Astrocyte (in vitro differentiated cells and primary cell): ENCODE results near the gene GJD3. TPM values are rescaled to one million over a fixed set of nuclear protein-coding genes. Genes with fewer than 3 reads are reported as not detected.
"Not testable (repeated sequence)": the region's sequence is repeated elsewhere in the genome, so short reads cannot be mapped to it uniquely, and the experiment has no call there.

ENCODE experiments used
- DNase-seq: peaks from one replicate; pipeline ENCODE4 v3.0.0-alpha.2; 2010; ENCODE audit warnings: low read depth
- FAIRE-seq: peaks from 2 replicates; lab custom pipeline; 2011; peaks lifted over from hg19 to GRCh38; lab: Jason Lieb, UNC
- H2AFZ ChIP-seq: 2 replicates; pipeline ENCODE4 v1.6.0; 2012; ENCODE audit warnings: low read depth, low read length, inconsistent platforms
- H3K27ac ChIP-seq: 2 replicates; pipeline ENCODE4 v1.5.1; 2011; ENCODE audit warnings: low read depth, low read length, inconsistent platforms
- H3K27me3 ChIP-seq: 2 replicates; pipeline ENCODE4 v1.6.0; 2011; ENCODE audit warnings: low read length, inconsistent platforms; ENCODE audit not compliant: insufficient read depth
- H3K36me3 ChIP-seq: 2 replicates; pipeline ENCODE4 v1.5.1; 2011; ENCODE audit warnings: low read length, inconsistent platforms; ENCODE audit not compliant: insufficient read depth
- H3K4me1 ChIP-seq: 2 replicates; pipeline ENCODE4 v1.5.1; 2011; ENCODE audit warnings: low read length, inconsistent platforms; ENCODE audit not compliant: insufficient read depth
- H3K4me2 ChIP-seq: 2 replicates; pipeline ENCODE4 v1.6.0; 2012; ENCODE audit warnings: low read length, inconsistent platforms
- H3K4me3 ChIP-seq: 2 replicates; pipeline ENCODE4 v1.5.1; 2011; ENCODE audit warnings: low read depth, mild to moderate bottlenecking, low read length, inconsistent platforms; ENCODE audit not compliant: insufficient read depth
- H3K79me2 ChIP-seq: 2 replicates; pipeline ENCODE4 v1.6.0; 2012; ENCODE audit warnings: mild to moderate bottlenecking, low read length, inconsistent platforms; ENCODE audit not compliant: insufficient read depth
- H3K9ac ChIP-seq: 2 replicates; pipeline ENCODE4 v1.6.0; 2012; ENCODE audit warnings: mild to moderate bottlenecking, low read length, inconsistent platforms
- H3K9me3 ChIP-seq: 2 replicates; pipeline ENCODE4 v1.5.1; 2012; ENCODE audit warnings: low read depth, mild to moderate bottlenecking, low read length, inconsistent platforms; ENCODE audit not compliant: insufficient read depth
- H4K20me1 ChIP-seq: 2 replicates; pipeline ENCODE4 v1.6.0; 2012; ENCODE audit warnings: low read length, inconsistent platforms; ENCODE audit not compliant: insufficient read depth
- H3K27ac Mint-ChIP-seq: one replicate; pipeline ENCODE4 v1.8.0; 2021; ENCODE audit warnings: mild to moderate bottlenecking, mixed read lengths; ENCODE audit not compliant: unreplicated experiment
- H3K27me3 Mint-ChIP-seq: one replicate; pipeline ENCODE4 v1.8.0; 2021; ENCODE audit warnings: low read depth, mixed read lengths; ENCODE audit not compliant: unreplicated experiment
- H3K36me3 Mint-ChIP-seq: one replicate; pipeline ENCODE4 v1.8.0; 2021; ENCODE audit warnings: low read depth, mixed read lengths; ENCODE audit not compliant: unreplicated experiment
- H3K4me1 Mint-ChIP-seq: one replicate; pipeline ENCODE4 v1.8.0; 2021; ENCODE audit warnings: low read depth, mixed read lengths; ENCODE audit not compliant: unreplicated experiment
- H3K4me3 Mint-ChIP-seq: one replicate; pipeline ENCODE4 v1.8.0; 2021; ENCODE audit warnings: mild to moderate bottlenecking, moderate library complexity, mixed read lengths; ENCODE audit not compliant: unreplicated experiment
- H3K9me3 Mint-ChIP-seq: one replicate; pipeline ENCODE4 v1.8.0; 2021; ENCODE audit warnings: mild to moderate bottlenecking, mixed read lengths; ENCODE audit not compliant: unreplicated experiment
- CTCF ChIP-seq: IDR thresholded peaks from 2 replicates; pipeline ENCODE4 v1.5.1; 2011; ENCODE audit warnings: low read depth, mild to moderate bottlenecking, inconsistent platforms, low read length, moderate library complexity; ENCODE audit not compliant: insufficient read depth
- EZH2 ChIP-seq: IDR thresholded peaks from 2 replicates; pipeline ENCODE4 v1.6.1; 2012; ENCODE audit warnings: mild to moderate bottlenecking, low read length, inconsistent platforms; ENCODE audit not compliant: insufficient read depth
- total RNA-seq: library from RNA; stranded (reverse); gene quantifications from 2 replicates; pipeline ENCODE4 v1.2.1, GENCODE V29; 2021

The GJD3 gene
- total RNA-seq, 1 donor from 2014 or later, result 0.43 TPM

- H3K9ac ChIP-seq, result no peak overlapping the region
- no peak for FAIRE-seq
- H3K4me3 Mint-ChIP-seq, result no peak overlapping the region
- H3K27me3 ChIP-seq, result no peaks in the 10 kb centered on the region
- no peaks in the 10 kb centered on the region for H3K4me1 Mint-ChIP-seq
- no peak for TF ChIP-seq CTCF
- no peak for TF ChIP-seq EZH2
- H3K79me2 ChIP-seq, result peaks cover 29% of the 10 kb centered on the region
- H2AFZ ChIP-seq, result no peak overlapping the region
- H3K36me3 ChIP-seq, result peaks cover 30% of the 10 kb centered on the region
- DNase-seq, result no peak
- no peak overlapping the region for H3K27ac ChIP-seq
- H3K36me3 Mint-ChIP-seq, result no peaks in the 10 kb centered on the region
- H3K9me3 Mint-ChIP-seq, result no peaks in the 10 kb centered on the region
- no peaks in the 10 kb centered on the region for H3K9me3 ChIP-seq
- H3K4me3 ChIP-seq, result no peak overlapping the region
- no peak overlapping the region for H3K4me2 ChIP-seq
- H3K27me3 Mint-ChIP-seq, result no peaks in the 10 kb centered on the region
- H3K27ac Mint-ChIP-seq, result no peak overlapping the region
- peaks cover 8% of the 10 kb centered on the region for H3K4me1 ChIP-seq
- H4K20me1 ChIP-seq, result no peaks in the 10 kb centered on the region
These were observed 47.3 kb upstream of the GJD3 start for GRCh38 chr17:40411821-40412220.

DNA sequence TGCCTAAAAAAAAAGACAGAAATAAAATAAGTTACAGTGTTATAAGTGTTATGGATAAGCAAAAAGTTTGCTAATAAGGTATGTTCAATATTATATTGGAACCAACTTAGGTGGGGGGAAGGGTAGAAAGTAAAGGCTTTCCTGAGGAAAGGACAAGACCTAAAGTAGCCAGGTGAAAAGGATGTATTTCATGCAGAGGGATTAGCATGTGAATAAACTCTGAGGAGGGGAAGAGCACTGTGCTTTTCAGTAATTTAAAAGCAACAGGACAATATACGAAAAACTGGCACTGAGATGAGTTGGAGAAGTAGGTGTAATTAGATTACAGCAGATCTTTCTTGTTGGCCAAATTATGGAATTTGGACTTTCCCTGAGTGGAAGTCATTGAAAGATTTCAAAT, 45.5 kb upstream of the GJD3 start:
- H3K27ac ChIP-seq, result no peak overlapping the region
- no peak overlapping the region for H2AFZ ChIP-seq
- Mint-ChIP-seq H3K27me3 (no peaks in the 10 kb centered on the region), H3K4me1 (no peaks in the 10 kb centered on the region), H3K4me3 (no peak overlapping the region), H3K36me3 (no peaks in the 10 kb centered on the region), H3K9me3 (no peaks in the 10 kb centered on the region), H3K27ac (no peak overlapping the region)
- no peak for TF ChIP-seq EZH2
- TF ChIP-seq CTCF, result no peak
- FAIRE-seq (no peak), DNase-seq (no peak)
- peaks cover 34% of the 10 kb centered on the region for H3K36me3 ChIP-seq
- no peak overlapping the region for H3K4me3 ChIP-seq
- no peaks in the 10 kb centered on the region for H3K27me3 ChIP-seq
- H3K9me3 ChIP-seq, result no peaks in the 10 kb centered on the region
- H4K20me1 ChIP-seq, result no peaks in the 10 kb centered on the region
- H3K9ac ChIP-seq, result no peak overlapping the region
- no peaks in the 10 kb centered on the region for H3K4me1 ChIP-seq
- H3K79me2 ChIP-seq, result peaks cover 12% of the 10 kb centered on the region
- H3K4me2 ChIP-seq, result no peak overlapping the region

- not testable (repeated sequence) for H3K79me2 ChIP-seq, H3K27ac Mint-ChIP-seq, H3K4me1 Mint-ChIP-seq, H3K27me3 Mint-ChIP-seq, H3K9me3 ChIP-seq, H3K27ac ChIP-seq, H3K36me3 Mint-ChIP-seq, H2AFZ ChIP-seq, H3K4me3 ChIP-seq, H3K9ac ChIP-seq, FAIRE-seq, H4K20me1 ChIP-seq, H3K4me2 ChIP-seq, H3K27me3 ChIP-seq, H3K4me3 Mint-ChIP-seq, H3K9me3 Mint-ChIP-seq, H3K4me1 ChIP-seq, DNase-seq
- H3K36me3 ChIP-seq, result peaks cover 34% of the 10 kb centered on the region
These were observed 45.0 kb upstream of the GJD3 start for GRCh38 chr17:40409540-40409939.
